Endothelial cell of umbilical vein (primary cell): ENCODE measurements around the gene MTPN. TPM values are rescaled to one million over a fixed set of nuclear protein-coding genes. Genes with fewer than 3 reads are reported as not detected.

Experiments
- BruUV-seq: library from RNA; stranded (reverse); fragments of 400-500 nt; replicated peaks from 2 replicates; lab custom pipeline; 2021; lab: Mats Ljungman, UMichigan
- CTCF ChIA-PET: fragments of 300-600, 350-600 bp; sonication (Branson Sonifier 250); formaldehyde crosslinking; loops from one replicate; lab custom pipeline; 2021; ENCODE audit warnings: antibody characterized with exemption, inconsistent platforms; lab: Charles Lee
- POLR2A ChIA-PET: fragments of 300-600, 350-600 bp; sonication (Branson Sonifier 250); formaldehyde crosslinking; loops from one replicate; lab custom pipeline; 2021; ENCODE audit warnings: antibody characterized with exemption, inconsistent platforms; lab: Charles Lee
- DNase-seq: peaks from one replicate; pipeline ENCODE4 v3.0.0-alpha.2; 2011; ENCODE audit warnings: low read depth, low spot score
- FAIRE-seq: peaks from 2 replicates; lab custom pipeline; 2011; peaks lifted over from hg19 to GRCh38; lab: Jason Lieb, UNC
- H2AFZ ChIP-seq: 2 replicates; pipeline ENCODE4 v1.6.0; 2012; ENCODE audit warnings: low read depth, low read length, control low read depth, inconsistent platforms
- H3K27ac ChIP-seq: 2 replicates; pipeline ENCODE4 v1.5.1; 2011; ENCODE audit warnings: low read depth, mild to moderate bottlenecking, control low read depth, low read length, moderate library complexity; ENCODE audit not compliant: insufficient read depth
- H3K27me3 ChIP-seq, 2 experiments: 2 replicates each; pipeline versions ENCODE4 v1.6.0 to v1.6.1; 2011; ENCODE audit warnings: low read length in 2 of 2, mixed read lengths in 1 of 2; ENCODE audit not compliant: control insufficient read depth in 2 of 2, insufficient read depth in 2 of 2
- H3K36me3 ChIP-seq, 2 experiments: 2 replicates in 1 of 2; 3 replicates in 1 of 2; pipeline ENCODE4 v1.5.1; 2011; ENCODE audit warnings: low read length in 2 of 2, mild to moderate bottlenecking in 1 of 2, moderate library complexity in 1 of 2; ENCODE audit not compliant: control insufficient read depth in 2 of 2, insufficient read depth in 2 of 2; ENCODE audit errors: extremely low read depth in 1 of 2
- H3K4me1 ChIP-seq: 3 replicates; pipeline ENCODE4 v1.5.1; 2011; ENCODE audit warnings: mild to moderate bottlenecking, low read length; ENCODE audit not compliant: control insufficient read depth, insufficient read depth; ENCODE audit errors: extremely low read depth
- H3K4me2 ChIP-seq: 2 replicates; pipeline ENCODE4 v1.6.1; 2011; ENCODE audit warnings: low read length, control low read depth, mixed read lengths; ENCODE audit not compliant: insufficient read depth
- H3K4me3 ChIP-seq, 3 experiments: fragments of 200-600 bp in 1 of 3; sonication (generic), shearing (Covaris generic) in 1 of 3; replicated peaks in 1 of 3; 2 replicates each; pipeline ENCODE4 v1.5.1; 2011 to 2016; ENCODE audit warnings: control low read depth in 3 of 3, low read length in 3 of 3, mild to moderate bottlenecking in 2 of 3, inconsistent platforms in 1 of 3, low read depth in 1 of 3, moderate library complexity in 1 of 3; ENCODE audit not compliant: insufficient read depth in 1 of 3
- H3K79me2 ChIP-seq: 2 replicates; pipeline ENCODE4 v1.6.0; 2012; ENCODE audit warnings: low read length, inconsistent platforms; ENCODE audit not compliant: control insufficient read depth, insufficient read depth
- H3K9ac ChIP-seq: replicated peaks from 2 replicates; pipeline ENCODE3; 2011; ENCODE audit warnings: low read length, control low read depth; ENCODE audit not compliant: insufficient read depth; ENCODE audit errors: extremely low read depth
- H3K9me1 ChIP-seq: replicated peaks from 3 replicates; pipeline ENCODE4 v1.6.0; 2011; ENCODE audit warnings: mild to moderate bottlenecking, low read length; ENCODE audit not compliant: control insufficient read depth, insufficient read depth; ENCODE audit errors: extremely low read depth
- H3K9me3 ChIP-seq: replicated peaks from 2 replicates; pipeline ENCODE4 v1.5.1; 2012; ENCODE audit warnings: low read length, inconsistent platforms; ENCODE audit not compliant: control insufficient read depth, insufficient read depth
- H4K20me1 ChIP-seq: replicated peaks from 2 replicates; pipeline ENCODE3; 2011; ENCODE audit warnings: mild to moderate bottlenecking, low read length; ENCODE audit not compliant: control insufficient read depth, insufficient read depth; ENCODE audit errors: extremely low read depth
- CTCF ChIP-seq, 2 donors: IDR thresholded peaks; 1 replicate in 1 of 2; 2 replicates in 1 of 2; pipeline ENCODE4 v1.5.1; 2011; ENCODE audit warnings: low read length in 2 of 2, mild to moderate bottlenecking in 2 of 2, moderate library complexity in 2 of 2, control low read depth in 1 of 2, inconsistent platforms in 1 of 2, low read depth in 1 of 2; ENCODE audit not compliant: insufficient read depth in 1 of 2; ENCODE audit errors: extremely low read depth in 1 of 2
- EZH2 ChIP-seq: IDR thresholded peaks from 2 replicates; pipeline ENCODE4 v1.6.1; 2012; ENCODE audit warnings: borderline replicate concordance, low read depth, mild to moderate bottlenecking, moderate library complexity, low read length, inconsistent platforms; ENCODE audit not compliant: severe bottlenecking
- FOS ChIP-seq: IDR thresholded peaks from 2 replicates; pipeline ENCODE4 v1.6.1; 2011; ENCODE audit warnings: mild to moderate bottlenecking, low read length, moderate library complexity, borderline replicate concordance; ENCODE audit not compliant: insufficient read depth
- GATA2 ChIP-seq: IDR thresholded peaks from 2 replicates; pipeline ENCODE4 v1.7.0; 2011; ENCODE audit warnings: low read depth, mild to moderate bottlenecking, moderate library complexity, mixed read lengths, low read length; ENCODE audit not compliant: insufficient read length, insufficient read depth
- JUN ChIP-seq: IDR thresholded peaks from 2 replicates; pipeline ENCODE4 v1.6.1; 2011; ENCODE audit warnings: borderline replicate concordance, low read depth; ENCODE audit not compliant: insufficient read length, insufficient read depth
- MAX ChIP-seq: IDR thresholded peaks from 2 replicates; pipeline ENCODE4 v1.6.1; 2011; ENCODE audit not compliant: insufficient read depth, insufficient read length
- MYC ChIP-seq: IDR thresholded peaks from one replicate; pipeline ENCODE4 v1.6.1; 2011; ENCODE audit warnings: mild to moderate bottlenecking, low read depth, low read length
- POLR2A ChIP-seq: IDR thresholded peaks from 2 replicates; pipeline ENCODE4 v1.6.1; 2012; ENCODE audit warnings: low read depth, mild to moderate bottlenecking, control low read depth, low read length
- POLR2AphosphoS5 ChIP-seq: IDR thresholded peaks from 2 replicates; pipeline ENCODE4 v1.6.1; 2012; ENCODE audit warnings: low read depth, mild to moderate bottlenecking, control low read depth, low read length, moderate library complexity; ENCODE audit not compliant: insufficient read depth
- dilution Hi-C: fragments of 300-500 bp; cut with MboI; formaldehyde crosslinking; loops from one replicate; pipeline ENCODE4 v1.15.0; 2019; ENCODE audit warnings: low sequenced_read_pairs; ENCODE audit not compliant: extremely low pct_ligation_motif_present
- intact Hi-C: fragments of 100-400 bp; cut with micrococcal nuclease; formaldehyde crosslinking; loops from one replicate; pipeline ENCODE4 v1.10.0; 2022
- polyA plus RNA-seq, 4 experiments: library from polyadenylated mRNA; depleted of rRNA in 3 of 4; stranded (reverse) in 3 of 4; unstranded in 1 of 4; fragments of >200 nt; gene quantifications; 2 replicates each; pipeline versions ENCODE4 v1.2.1 to v1.2.3, GENCODE V29; 2011 to 2012; ENCODE audit warnings: missing spikeins in 1 of 4
- total RNA-seq: library from RNA; stranded (reverse); gene quantifications from 2 replicates; pipeline ENCODE4 v1.2.3, GENCODE V29; 2021

The MTPN gene
- total and polyA plus RNA-seq, 2 donors (not counting 3 experiments of a cell fraction or from before 2014, with no cell fraction given), result 58.1 to 174 TPM

- Histone ChIP-seq H3K79me2 (no peaks in the 10 kb centered on the region), H3K9me1 (no peaks in the 10 kb centered on the region), H3K9ac (no peak overlapping the region), H3K4me2 (no peak overlapping the region), H3K27me3 (no peaks in the 10 kb centered on the region), H3K4me3 (no peak overlapping the region), H2AFZ (no peak overlapping the region), H3K27ac (no peak overlapping the region), H4K20me1 (no peaks in the 10 kb centered on the region), H3K4me1 (no peaks in the 10 kb centered on the region), H3K36me3 (no peaks in the 10 kb centered on the region), H3K9me3 (no peaks in the 10 kb centered on the region)
- dilution Hi-C loops, result no loop called here
- TF ChIP-seq EZH2, result no peak
- no peak for TF ChIP-seq MYC
- TF ChIP-seq JUN, result no peak
- TF ChIP-seq FOS, result no peak
- TF ChIP-seq MAX, result no peak
- TF ChIP-seq POLR2AphosphoS5, result no peak
- no peak for TF ChIP-seq CTCF (IDR thresholded peaks at IDR 0.05; ENCODE audit: extremely low read depth in 1 of 2, insufficient read depth in 1 of 2, low read depth in 1 of 2, low read length in 2 of 2)
- no peak for TF ChIP-seq POLR2A
- no peak for TF ChIP-seq GATA2
- intact Hi-C loops, result no loop called here
- FAIRE-seq, result no peak
- DNase-seq, result no peak
- CTCF ChIA-PET, result no interaction called here
- POLR2A ChIA-PET, result no interaction called here
- BruUV-seq, result no TSS peak
Observed at GRCh38 chr7:136002802-136003201, 25.6 kb upstream of the MTPN start.
